ENCODE data around the gene DPCD.

- TF ChIP-seq POLR2A (IDR thresholded peaks at IDR 0.05) (no peak), CTCF (IDR thresholded peaks at IDR 0.05) (no peak), POLR2AphosphoS5 (IDR thresholded peaks at IDR 0.05) (no peak)
Measured at GRCh38 chr10:101571271-101571925, 16.7 kb upstream of the DPCD start.
